ENCODE results near the gene UBXN11.
"Not testable (repeated sequence)": the region's sequence is repeated elsewhere in the genome, so short reads cannot be mapped to it uniquely, and the experiment has no call there.

UBXN11 gene

DNA sequence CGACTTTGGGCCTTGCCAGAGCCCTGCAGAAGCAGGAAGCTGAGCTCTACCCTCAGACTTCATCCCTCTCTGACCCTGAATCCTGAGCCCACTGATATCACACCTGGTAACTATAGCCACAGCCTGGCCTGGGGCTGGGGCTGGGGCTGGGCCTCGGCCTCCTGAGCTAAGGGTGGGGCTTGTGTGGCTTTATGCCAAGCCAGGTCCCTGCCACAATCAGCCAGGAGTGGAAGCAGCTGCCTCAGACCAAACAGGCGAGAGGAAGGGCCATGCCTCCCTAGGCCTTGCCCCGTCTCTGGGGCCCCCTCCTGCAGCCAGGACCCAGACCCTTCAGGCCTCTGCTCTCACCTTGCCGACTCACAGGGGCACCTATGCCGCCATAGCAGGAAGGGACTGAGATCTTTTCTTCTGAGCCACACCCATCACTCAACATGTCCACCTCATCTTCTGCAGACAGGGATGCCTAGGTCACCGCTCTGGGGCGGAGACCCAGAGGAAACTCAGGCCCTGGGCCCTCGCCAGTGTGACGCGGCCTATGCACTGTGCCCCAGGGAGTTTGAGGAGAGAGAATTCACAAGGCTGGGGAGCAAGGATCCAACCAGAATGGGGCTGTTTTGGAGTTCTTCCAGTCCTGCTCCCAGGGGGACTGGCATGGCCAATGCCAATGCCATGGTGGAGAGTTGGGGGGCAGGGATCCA, 5.7 kb downstream of the UBXN11 start:
- Histone ChIP-seq H3K9me3 (ENCODE audit: insufficient read depth, low read length) (no peaks in the 10 kb centered on the region), H3K4me1 (ENCODE audit: insufficient read depth, insufficient read length) (no peaks in the 10 kb centered on the region), H3K27me3 (ENCODE audit: insufficient read depth, insufficient read length) (no peaks in the 10 kb centered on the region), H3K36me3 (ENCODE audit: insufficient read depth, insufficient read length, low read length) (peaks cover 35% of the 10 kb centered on the region), H3K9ac (ENCODE audit: insufficient read length, low read depth) (no peak overlapping the region), H3K4me3 (ENCODE audit: insufficient read length, low read depth) (no peak overlapping the region)
- no peak for TF ChIP-seq YY1 (IDR thresholded peaks at IDR 0.05; ENCODE audit: insufficient read depth, insufficient read length)
- DNase-seq (ENCODE audit: low read depth, low spot score) = no peak

GRCh38 chr1:26297791-26298124, 8.7 kb downstream of the UBXN11 start:
- Histone ChIP-seq H3K4me3 (ENCODE audit: insufficient read length, low read depth) (no peak overlapping the region), H3K9ac (ENCODE audit: insufficient read length, low read depth) (no peak overlapping the region), H3K36me3 (ENCODE audit: insufficient read depth, insufficient read length, low read length) (peaks cover 47% of the 10 kb centered on the region), H3K4me1 (ENCODE audit: insufficient read depth, insufficient read length) (no peaks in the 10 kb centered on the region), H3K9me3 (ENCODE audit: insufficient read depth, low read length) (no peaks in the 10 kb centered on the region), H3K27me3 (ENCODE audit: insufficient read depth, insufficient read length) (no peaks in the 10 kb centered on the region)
- no peak for TF ChIP-seq YY1 (IDR thresholded peaks at IDR 0.05; ENCODE audit: insufficient read depth, insufficient read length)
- no peak for DNase-seq (ENCODE audit: low read depth, low spot score)

GRCh38 chr1:26297057-26297790, 9.2 kb downstream of the UBXN11 start:
- Histone ChIP-seq H3K4me3 (ENCODE audit: insufficient read length, low read depth) (no peak overlapping the region), H3K9me3 (ENCODE audit: insufficient read depth, low read length) (no peaks in the 10 kb centered on the region), H3K4me1 (ENCODE audit: insufficient read depth, insufficient read length) (no peaks in the 10 kb centered on the region), H3K36me3 (ENCODE audit: insufficient read depth, insufficient read length, low read length) (peaks cover 48% of the 10 kb centered on the region), H3K9ac (ENCODE audit: insufficient read length, low read depth) (no peak overlapping the region), H3K27me3 (ENCODE audit: insufficient read depth, insufficient read length) (no peaks in the 10 kb centered on the region)
- no peak for DNase-seq (ENCODE audit: low read depth, low spot score)
- no peak for TF ChIP-seq YY1 (IDR thresholded peaks at IDR 0.05; ENCODE audit: insufficient read depth, insufficient read length)
- no peak for TF ChIP-seq ZNF274 (IDR thresholded peaks at IDR 0.05; ENCODE audit: low read depth, low read length)
- TF ChIP-seq SUZ12 (IDR thresholded peaks at IDR 0.05; ENCODE audit: extremely low read depth, insufficient read depth, insufficient read length) = no peak

GRCh38 chr1:26296340-26297056, 9.9 kb downstream of the UBXN11 start:
- H3K4me1 ChIP-seq (ENCODE audit: insufficient read depth, insufficient read length) = peaks cover 2% of the 10 kb centered on the region
- no peak for DNase-seq (ENCODE audit: low read depth, low spot score)
- H3K27me3 ChIP-seq (ENCODE audit: insufficient read depth, insufficient read length) = no peaks in the 10 kb centered on the region
- TF ChIP-seq ZNF274 (IDR thresholded peaks at IDR 0.05; ENCODE audit: low read depth, low read length) (no peak), YY1 (IDR thresholded peaks at IDR 0.05; ENCODE audit: insufficient read depth, insufficient read length) (no peak), SUZ12 (IDR thresholded peaks at IDR 0.05; ENCODE audit: extremely low read depth, insufficient read depth, insufficient read length) (no peak)
- no peaks in the 10 kb centered on the region for H3K9me3 ChIP-seq (ENCODE audit: insufficient read depth, low read length)
- no peak overlapping the region for H3K4me3 ChIP-seq (ENCODE audit: insufficient read length, low read depth)
- no peak overlapping the region for H3K9ac ChIP-seq (ENCODE audit: insufficient read length, low read depth)
- H3K36me3 ChIP-seq (ENCODE audit: insufficient read depth, insufficient read length, low read length) = peaks cover 51% of the 10 kb centered on the region

DNA sequence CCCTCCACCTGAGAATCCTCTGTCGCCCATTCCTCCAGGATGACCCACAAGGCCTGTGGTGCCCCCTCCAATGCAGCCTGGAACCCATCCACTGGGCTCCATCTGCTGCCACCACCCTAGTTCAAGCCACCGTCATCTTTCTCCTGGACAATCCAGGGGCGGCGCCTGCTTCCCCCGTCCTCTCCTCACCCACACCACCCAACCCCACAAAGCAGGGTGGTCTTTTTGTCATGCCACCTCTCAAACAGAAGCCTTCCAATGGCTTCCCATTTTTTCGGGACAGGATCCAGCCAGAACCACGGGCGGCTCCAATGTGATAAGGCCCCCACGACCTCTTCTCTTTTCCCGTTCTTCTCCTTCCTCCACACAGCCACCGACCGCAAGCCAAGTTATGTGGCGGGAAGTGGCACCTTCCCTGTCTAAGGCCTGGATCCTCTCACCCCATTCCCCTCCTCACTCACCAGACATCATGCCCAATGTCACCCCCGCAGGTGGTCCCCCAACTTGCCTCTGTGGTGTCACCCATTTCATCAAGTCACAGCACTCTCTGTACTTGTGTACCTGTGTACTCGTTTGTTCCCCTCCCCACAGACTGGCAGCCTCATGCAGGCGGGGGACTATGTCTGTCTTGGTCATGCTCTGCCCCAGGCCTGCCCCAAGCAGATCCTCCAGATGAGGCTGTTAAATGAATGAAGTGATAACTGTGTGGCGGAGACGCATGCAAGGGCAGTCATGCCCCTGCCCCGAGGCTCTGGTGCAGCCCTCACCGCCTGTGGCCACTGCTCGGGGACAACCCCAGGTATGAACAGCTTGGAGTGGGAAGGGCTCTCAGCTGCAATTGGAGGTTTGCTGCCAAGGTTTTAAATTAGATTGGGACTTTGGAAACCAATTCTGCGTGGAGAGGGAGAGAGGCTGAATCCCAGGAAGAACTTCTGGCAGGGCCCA, 11.0 kb downstream of the UBXN11 start:
- no peaks in the 10 kb centered on the region for H3K27me3 ChIP-seq (ENCODE audit: insufficient read depth, insufficient read length)
- H3K9ac ChIP-seq (ENCODE audit: insufficient read length, low read depth) = no peak overlapping the region
- H3K4me3 ChIP-seq (ENCODE audit: insufficient read length, low read depth) = no peak overlapping the region
- H3K9me3 ChIP-seq (ENCODE audit: insufficient read depth, low read length) = no peaks in the 10 kb centered on the region
- DNase-seq (ENCODE audit: low read depth, low spot score) = no peak
- peaks cover 43% of the 10 kb centered on the region for H3K36me3 ChIP-seq (ENCODE audit: insufficient read depth, insufficient read length, low read length)
- TF ChIP-seq ZNF274 (IDR thresholded peaks at IDR 0.05; ENCODE audit: low read depth, low read length) (no peak), SUZ12 (IDR thresholded peaks at IDR 0.05; ENCODE audit: extremely low read depth, insufficient read depth, insufficient read length) (no peak), YY1 (IDR thresholded peaks at IDR 0.05; ENCODE audit: insufficient read depth, insufficient read length) (no peak)
- peaks cover 9% of the 10 kb centered on the region for H3K4me1 ChIP-seq (ENCODE audit: insufficient read depth, insufficient read length)

DNA sequence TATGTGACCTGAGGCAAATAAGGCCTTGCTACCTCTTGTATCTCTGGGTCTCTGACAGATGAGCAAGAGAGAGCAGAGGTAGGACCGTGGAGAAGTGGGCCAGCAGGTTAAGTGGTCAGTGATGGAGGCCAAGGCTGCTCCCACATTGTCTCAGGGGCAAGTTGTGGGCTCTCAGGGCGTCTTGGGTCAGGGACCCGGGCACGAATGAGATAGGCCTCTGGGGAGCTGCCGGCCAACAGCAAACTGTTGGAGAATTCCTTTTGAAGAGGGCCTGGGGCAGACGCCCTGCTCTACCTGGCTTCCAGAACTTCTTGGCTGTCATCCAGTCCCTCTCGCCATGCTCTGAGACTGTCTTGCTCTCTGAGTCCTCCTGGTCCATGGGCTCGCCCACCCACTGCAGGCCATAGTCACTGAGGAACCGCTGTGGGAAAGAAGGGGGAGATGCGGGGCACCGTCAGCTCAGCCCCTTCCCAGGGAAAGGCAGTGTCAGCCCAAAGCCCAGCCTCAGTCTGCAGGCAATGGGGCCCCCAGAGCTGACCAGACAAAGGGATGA, 12.4 kb downstream of the UBXN11 start:
- H3K9ac ChIP-seq (ENCODE audit: insufficient read length, low read depth) = no peak overlapping the region
- H3K27me3 ChIP-seq (ENCODE audit: insufficient read depth, insufficient read length) = no peaks in the 10 kb centered on the region
- peaks cover 48% of the 10 kb centered on the region for H3K36me3 ChIP-seq (ENCODE audit: insufficient read depth, insufficient read length, low read length)
- H3K9me3 ChIP-seq (ENCODE audit: insufficient read depth, low read length) = no peaks in the 10 kb centered on the region
- peaks cover 21% of the 10 kb centered on the region for H3K4me1 ChIP-seq (ENCODE audit: insufficient read depth, insufficient read length)
- no peak overlapping the region for H3K4me3 ChIP-seq (ENCODE audit: insufficient read length, low read depth)
- DNase-seq (ENCODE audit: low read depth, low spot score) = no peak
- TF ChIP-seq YY1 (IDR thresholded peaks at IDR 0.05; ENCODE audit: insufficient read depth, insufficient read length) (no peak), SUZ12 (IDR thresholded peaks at IDR 0.05; ENCODE audit: extremely low read depth, insufficient read depth, insufficient read length) (no peak), ZNF274 (IDR thresholded peaks at IDR 0.05; ENCODE audit: low read depth, low read length) (no peak)

- not testable (repeated sequence) for H3K4me3 ChIP-seq (ENCODE audit: insufficient read length, low read depth); H3K9me3 ChIP-seq (ENCODE audit: insufficient read depth, low read length); H3K27me3 ChIP-seq (ENCODE audit: insufficient read depth, insufficient read length); DNase-seq (ENCODE audit: low read depth, low spot score); H3K9ac ChIP-seq (ENCODE audit: insufficient read length, low read depth)
- Histone ChIP-seq H3K4me1 (ENCODE audit: insufficient read depth, insufficient read length) (peaks cover 22% of the 10 kb centered on the region), H3K36me3 (ENCODE audit: insufficient read depth, insufficient read length, low read length) (peaks cover 45% of the 10 kb centered on the region)
These were observed 13.7 kb downstream of the UBXN11 start for GRCh38 chr1:26292735-26293134.
